PC-9 (cell line): ENCODE measurements around the gene GALNT14.

Experiments
- EZH2 ChIP-seq: fragments of 200-600 bp; sonication (generic); IDR thresholded peaks from 2 replicates; pipeline ENCODE4 v1.8.0; 2017; ENCODE audit warnings: antibody characterized with exemption, low read depth
- TF ChIP-seq, protein P1 (sequence below): fragments of 200-600 bp; sonication (generic); conservative IDR thresholded peaks from 2 replicates; pipeline ENCODE4 v1.6.1; 2017; ENCODE audit warnings: mixed run types, antibody characterized with exemption, mild to moderate bottlenecking, moderate library complexity

DNA sequence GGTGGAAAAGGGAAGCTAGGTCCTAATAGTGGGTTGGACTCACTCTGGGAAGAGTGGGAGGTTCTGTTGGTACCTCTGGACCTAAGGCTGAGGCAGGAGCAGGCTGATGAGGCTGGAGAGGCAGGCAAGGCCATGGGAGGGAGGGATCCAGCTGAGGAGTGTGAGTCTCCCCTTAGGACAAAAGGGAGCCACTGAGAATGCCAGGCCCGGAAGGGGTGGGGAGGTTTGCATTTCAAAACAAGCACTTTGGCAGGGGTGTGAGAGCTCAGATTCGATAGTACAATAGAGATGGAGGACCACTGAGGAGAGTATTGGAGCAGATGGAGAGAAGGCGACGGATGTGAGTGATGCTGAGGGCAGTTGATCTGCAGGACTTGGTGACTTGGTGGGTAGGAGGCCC, 198.9 kb downstream of the GALNT14 start:
- TF ChIP-seq, protein P1, sequence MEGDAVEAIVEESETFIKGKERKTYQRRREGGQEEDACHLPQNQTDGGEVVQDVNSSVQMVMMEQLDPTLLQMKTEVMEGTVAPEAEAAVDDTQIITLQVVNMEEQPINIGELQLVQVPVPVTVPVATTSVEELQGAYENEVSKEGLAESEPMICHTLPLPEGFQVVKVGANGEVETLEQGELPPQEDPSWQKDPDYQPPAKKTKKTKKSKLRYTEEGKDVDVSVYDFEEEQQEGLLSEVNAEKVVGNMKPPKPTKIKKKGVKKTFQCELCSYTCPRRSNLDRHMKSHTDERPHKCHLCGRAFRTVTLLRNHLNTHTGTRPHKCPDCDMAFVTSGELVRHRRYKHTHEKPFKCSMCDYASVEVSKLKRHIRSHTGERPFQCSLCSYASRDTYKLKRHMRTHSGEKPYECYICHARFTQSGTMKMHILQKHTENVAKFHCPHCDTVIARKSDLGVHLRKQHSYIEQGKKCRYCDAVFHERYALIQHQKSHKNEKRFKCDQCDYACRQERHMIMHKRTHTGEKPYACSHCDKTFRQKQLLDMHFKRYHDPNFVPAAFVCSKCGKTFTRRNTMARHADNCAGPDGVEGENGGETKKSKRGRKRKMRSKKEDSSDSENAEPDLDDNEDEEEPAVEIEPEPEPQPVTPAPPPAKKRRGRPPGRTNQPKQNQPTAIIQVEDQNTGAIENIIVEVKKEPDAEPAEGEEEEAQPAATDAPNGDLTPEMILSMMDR: no peak
- no peak for TF ChIP-seq EZH2
